ENCODE measurements around the gene KRT72.

DNA sequence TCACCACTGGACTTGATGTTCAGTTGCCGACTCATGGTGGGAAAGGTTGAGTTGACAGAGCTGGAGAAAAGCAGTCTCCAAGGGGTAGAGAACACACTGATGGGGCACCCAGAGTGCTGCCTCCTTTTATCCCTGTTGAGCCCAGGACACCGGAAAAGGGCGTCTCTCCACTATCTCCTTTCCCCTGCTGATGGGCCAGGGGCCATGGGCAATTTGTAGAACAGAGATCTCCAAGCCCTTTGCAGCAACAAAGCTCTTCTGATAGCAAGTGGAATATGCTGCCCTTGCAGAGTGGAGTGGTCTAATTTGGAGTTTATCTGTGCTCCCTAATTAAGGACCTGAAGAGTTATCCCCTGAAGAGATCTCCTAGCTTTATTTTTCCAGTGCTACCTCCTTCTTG, 27.5 kb downstream of the KRT72 start, which contains the start of gene KRT74:
- TF ChIP-seq, protein P1, sequence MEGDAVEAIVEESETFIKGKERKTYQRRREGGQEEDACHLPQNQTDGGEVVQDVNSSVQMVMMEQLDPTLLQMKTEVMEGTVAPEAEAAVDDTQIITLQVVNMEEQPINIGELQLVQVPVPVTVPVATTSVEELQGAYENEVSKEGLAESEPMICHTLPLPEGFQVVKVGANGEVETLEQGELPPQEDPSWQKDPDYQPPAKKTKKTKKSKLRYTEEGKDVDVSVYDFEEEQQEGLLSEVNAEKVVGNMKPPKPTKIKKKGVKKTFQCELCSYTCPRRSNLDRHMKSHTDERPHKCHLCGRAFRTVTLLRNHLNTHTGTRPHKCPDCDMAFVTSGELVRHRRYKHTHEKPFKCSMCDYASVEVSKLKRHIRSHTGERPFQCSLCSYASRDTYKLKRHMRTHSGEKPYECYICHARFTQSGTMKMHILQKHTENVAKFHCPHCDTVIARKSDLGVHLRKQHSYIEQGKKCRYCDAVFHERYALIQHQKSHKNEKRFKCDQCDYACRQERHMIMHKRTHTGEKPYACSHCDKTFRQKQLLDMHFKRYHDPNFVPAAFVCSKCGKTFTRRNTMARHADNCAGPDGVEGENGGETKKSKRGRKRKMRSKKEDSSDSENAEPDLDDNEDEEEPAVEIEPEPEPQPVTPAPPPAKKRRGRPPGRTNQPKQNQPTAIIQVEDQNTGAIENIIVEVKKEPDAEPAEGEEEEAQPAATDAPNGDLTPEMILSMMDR (IDR thresholded peaks at IDR 0.05): no peak
- TF ChIP-seq POLR2A (IDR thresholded peaks at IDR 0.05): no peak

Data from vagina (tissue), 2 donors.